LNCAP (cell line): ENCODE results near the gene PDE4D.

Experiments
- TF ChIP-seq, protein P1 (sequence below): fragments of 450-650 bp; IDR thresholded peaks from 2 replicates; pipeline ENCODE4 v1.5.1; 2017; ENCODE audit warnings: mild to moderate bottlenecking

The PDE4D gene

DNA sequence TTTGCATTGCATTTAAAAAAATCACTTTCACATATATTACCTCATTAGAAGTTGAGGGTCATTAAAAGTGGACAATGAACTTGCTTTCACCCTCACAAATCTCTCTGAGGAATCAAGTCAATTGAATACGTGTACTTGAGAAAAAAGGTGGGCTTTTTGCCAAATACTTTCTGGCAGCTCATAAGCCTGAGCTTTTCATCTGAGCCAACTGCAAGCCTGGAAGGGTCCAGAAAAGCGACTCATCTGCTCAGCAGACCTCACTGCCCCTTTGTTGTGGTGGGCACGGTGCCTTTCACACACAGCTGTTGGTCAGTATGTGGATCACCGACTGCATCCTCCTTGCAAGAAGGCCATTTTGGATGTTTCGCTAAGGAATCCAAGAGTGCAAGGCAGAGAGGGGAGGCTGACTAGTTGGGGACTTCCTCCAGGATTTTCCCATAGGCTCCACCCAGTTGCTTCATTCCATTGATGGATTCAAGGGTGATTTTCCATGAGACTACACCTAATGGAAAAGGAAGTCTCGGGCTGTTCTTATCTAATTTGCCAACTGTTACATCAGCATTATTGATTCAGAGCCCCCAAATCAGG is 564.7 kb downstream of the PDE4D start:
- TF ChIP-seq, protein P1, sequence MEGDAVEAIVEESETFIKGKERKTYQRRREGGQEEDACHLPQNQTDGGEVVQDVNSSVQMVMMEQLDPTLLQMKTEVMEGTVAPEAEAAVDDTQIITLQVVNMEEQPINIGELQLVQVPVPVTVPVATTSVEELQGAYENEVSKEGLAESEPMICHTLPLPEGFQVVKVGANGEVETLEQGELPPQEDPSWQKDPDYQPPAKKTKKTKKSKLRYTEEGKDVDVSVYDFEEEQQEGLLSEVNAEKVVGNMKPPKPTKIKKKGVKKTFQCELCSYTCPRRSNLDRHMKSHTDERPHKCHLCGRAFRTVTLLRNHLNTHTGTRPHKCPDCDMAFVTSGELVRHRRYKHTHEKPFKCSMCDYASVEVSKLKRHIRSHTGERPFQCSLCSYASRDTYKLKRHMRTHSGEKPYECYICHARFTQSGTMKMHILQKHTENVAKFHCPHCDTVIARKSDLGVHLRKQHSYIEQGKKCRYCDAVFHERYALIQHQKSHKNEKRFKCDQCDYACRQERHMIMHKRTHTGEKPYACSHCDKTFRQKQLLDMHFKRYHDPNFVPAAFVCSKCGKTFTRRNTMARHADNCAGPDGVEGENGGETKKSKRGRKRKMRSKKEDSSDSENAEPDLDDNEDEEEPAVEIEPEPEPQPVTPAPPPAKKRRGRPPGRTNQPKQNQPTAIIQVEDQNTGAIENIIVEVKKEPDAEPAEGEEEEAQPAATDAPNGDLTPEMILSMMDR, result no peak

DNA sequence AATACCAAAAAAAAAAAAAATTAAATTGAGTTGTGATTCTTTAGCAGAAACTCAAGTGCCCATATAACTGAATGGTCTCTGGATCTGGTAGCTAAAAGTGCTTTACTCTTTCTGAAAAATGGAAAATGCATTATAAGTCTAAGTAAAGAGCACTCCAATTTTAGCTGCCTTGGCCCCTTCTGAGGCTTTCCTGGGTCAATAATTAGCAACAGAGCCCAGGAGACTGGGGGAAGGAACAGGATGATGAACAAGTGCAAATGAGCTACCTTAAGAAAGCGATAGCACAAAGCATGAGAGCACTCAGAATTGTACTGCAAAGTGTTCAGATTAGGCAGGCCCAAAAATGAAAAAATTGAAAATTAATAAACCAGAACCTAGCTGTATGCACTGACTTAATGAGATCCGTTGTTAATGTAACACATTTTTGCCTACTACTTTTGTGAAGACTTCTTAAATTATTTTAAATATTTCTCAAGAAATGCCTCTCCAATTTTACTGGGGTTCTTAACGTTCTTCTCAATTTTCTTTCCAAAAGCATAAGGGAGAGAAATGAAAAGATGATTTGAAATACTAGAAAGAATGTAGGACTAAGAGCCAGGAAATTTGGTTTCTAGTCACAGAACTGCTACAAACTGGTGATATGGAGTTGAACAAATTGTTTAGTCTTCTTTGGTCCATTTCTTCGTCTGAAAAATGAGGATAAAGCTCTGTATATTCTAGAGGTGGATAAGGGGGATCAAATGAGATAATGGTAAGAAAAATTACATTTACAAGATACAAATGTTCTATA is 566.1 kb downstream of the PDE4D start:
- TF ChIP-seq, protein P1, result no peak

DNA sequence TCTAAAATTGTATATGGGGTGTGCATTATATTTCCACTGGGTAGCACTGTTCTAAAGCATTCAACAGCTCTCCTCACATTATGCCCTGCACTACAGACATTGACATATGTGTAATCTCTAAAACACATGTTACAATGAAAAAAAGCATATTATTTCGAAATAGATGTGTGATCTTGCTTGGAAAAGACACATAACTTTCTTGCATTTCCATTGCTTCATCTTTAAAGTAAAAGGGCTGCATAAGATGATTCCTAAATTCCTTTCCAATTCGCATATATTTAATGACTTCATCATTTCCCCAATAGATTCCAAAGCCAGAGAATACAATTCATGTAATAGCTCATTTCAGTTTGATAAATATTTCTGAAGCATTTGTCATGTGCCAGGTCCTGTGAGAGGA is 566.9 kb downstream of the PDE4D start:
- TF ChIP-seq, protein P1, result no peak

DNA sequence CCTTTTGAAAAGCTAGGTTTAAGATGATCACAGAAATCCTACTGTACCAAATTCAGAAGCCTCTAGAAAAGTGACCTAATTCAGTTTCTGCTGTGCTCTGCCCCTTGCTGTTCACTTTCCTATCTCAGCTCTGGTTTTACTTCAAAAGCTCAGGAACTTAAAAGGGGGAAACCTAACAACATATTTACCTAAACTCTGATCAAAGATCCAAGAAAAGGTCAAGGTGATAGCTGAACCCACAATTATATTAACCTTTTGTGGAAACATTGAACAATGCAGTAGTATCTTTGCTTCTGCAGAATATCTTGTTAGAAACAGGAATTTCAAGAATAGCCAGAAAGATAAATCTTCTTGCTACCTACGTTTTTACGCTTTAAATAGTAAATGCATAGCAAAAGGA is 568.5 kb downstream of the PDE4D start:
- TF ChIP-seq, protein P1, result no peak

DNA sequence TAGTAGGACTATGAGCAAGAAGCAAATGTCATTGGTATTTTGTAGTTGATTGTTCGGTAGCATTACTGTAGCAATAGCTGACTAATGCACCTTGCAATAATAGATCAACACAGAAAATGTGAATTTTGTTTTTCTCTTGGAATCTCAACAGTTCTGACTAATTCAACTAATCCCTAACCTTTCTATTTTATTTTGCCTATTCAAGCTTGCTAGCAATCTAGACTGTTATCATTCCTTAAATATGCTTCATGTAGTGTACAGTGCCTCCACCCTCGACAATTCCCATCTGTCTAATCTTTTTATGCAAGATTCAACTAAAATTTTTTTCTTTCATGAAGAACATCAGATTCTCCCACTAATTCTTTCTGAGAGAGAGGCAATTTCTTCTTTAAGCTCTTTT is 570.6 kb downstream of the PDE4D start:
- TF ChIP-seq, protein P1, result no peak

DNA sequence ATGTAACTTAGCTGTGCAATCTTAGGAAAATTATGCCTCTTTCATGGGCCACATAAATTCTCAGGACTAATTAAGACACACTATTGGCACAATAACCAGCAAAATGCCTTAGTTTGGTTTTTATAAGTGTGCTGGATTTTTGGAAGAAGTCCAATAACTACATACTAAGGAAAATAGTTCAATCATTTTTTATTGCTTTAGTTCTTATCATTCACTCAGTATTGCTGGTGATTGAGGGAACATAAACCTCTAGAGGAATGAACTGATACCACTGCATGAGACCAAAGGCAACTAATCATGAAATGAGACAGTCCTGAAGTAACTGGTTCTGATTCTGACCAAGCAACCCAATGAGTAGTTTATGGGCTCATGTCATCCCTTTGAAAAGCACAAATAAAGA is 571.5 kb downstream of the PDE4D start:
- TF ChIP-seq, protein P1, result no peak

DNA sequence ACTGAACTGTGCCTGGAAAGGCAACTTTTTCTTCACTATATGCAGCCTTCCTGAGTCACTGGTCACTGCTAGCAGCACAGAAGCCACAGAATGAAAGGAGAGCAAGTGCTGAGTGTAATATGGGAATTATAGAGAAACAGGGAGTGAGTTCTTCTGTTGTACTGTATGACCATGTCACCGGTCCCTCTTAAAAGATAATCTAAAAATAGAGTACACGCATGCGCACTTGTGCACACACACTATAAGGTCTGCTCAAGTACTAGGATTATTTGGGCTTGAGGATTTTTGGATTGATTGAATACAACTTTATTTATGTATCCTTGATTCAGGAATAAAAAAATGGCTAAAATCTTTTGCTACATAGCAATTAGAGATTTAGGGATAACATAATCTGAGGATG is 571.9 kb downstream of the PDE4D start:
- TF ChIP-seq, protein P1, result no peak
